HK-2 (cell line): Measurements from ENCODE around the gene CFC1B.
"Not testable (repeated sequence)": the region's sequence is repeated elsewhere in the genome, so short reads cannot be mapped to it uniquely, and the experiment has no call there.

Source experiments
- DNase-seq: peaks from one replicate; pipeline ENCODE4 v3.0.0-alpha.2; 2018; ENCODE audit not compliant: unreplicated experiment

The CFC1B gene

GRCh38 chr2:130566165-130566564, 45.1 kb downstream of the CFC1B start:
- DNase-seq, result not testable (repeated sequence)

GRCh38 chr2:130571929-130572328, 50.9 kb downstream of the CFC1B start:
- not testable (repeated sequence) for DNase-seq

GRCh38 chr2:130574230-130574629, 53.2 kb downstream of the CFC1B start:
- not testable (repeated sequence) for DNase-seq

GRCh38 chr2:130576209-130576784, 55.3 kb downstream of the CFC1B start:
- not testable (repeated sequence) for DNase-seq

GRCh38 chr2:130577559-130577958, 56.5 kb downstream of the CFC1B start:
- not testable (repeated sequence) for DNase-seq
